ENCODE data around the gene SLX4IP.
A peak's percentile ranks its signal among the peaks of the same experiment; 100 is the strongest.

SLX4IP gene

GRCh38 chr20:10497283-10497682 lies 62.2 kb downstream of the SLX4IP start:
- no peak for DNase-seq (ENCODE audit: low read depth)

- no peak for DNase-seq (ENCODE audit: low read depth)
These were observed 62.7 kb downstream of the SLX4IP start for GRCh38 chr20:10497791-10498190.

- DNase-seq (ENCODE audit: low read depth): no peak
These were observed 63.1 kb downstream of the SLX4IP start for GRCh38 chr20:10498200-10498599.

GRCh38 chr20:10501402-10501801 lies 66.3 kb downstream of the SLX4IP start:
- DNase-seq (ENCODE audit: low read depth): no peak

GRCh38 chr20:10502098-10502526 lies 67.0 kb downstream of the SLX4IP start:
- DNase-seq (ENCODE audit: low read depth): peak; percentile 8

- no peak for DNase-seq (ENCODE audit: low read depth)
These were observed 69.5 kb downstream of the SLX4IP start for GRCh38 chr20:10504608-10504993.

- DNase-seq (ENCODE audit: low read depth): no peak
These were observed 70.1 kb downstream of the SLX4IP start for GRCh38 chr20:10504994-10505730.

- no peak for DNase-seq (ENCODE audit: low read depth)
These were observed 70.7 kb downstream of the SLX4IP start for GRCh38 chr20:10505827-10506226.

GRCh38 chr20:10507052-10507451 lies 71.9 kb downstream of the SLX4IP start:
- no peak for DNase-seq (ENCODE audit: low read depth)

- DNase-seq (ENCODE audit: low read depth): no peak
These were observed 73.0 kb downstream of the SLX4IP start for GRCh38 chr20:10508060-10508459.

GRCh38 chr20:10508468-10509251 lies 73.6 kb downstream of the SLX4IP start:
- DNase-seq (ENCODE audit: low read depth): no peak

GRCh38 chr20:10509376-10509775 lies 74.3 kb downstream of the SLX4IP start:
- no peak for DNase-seq (ENCODE audit: low read depth)

GRCh38 chr20:10510216-10510615 lies 75.1 kb downstream of the SLX4IP start:
- DNase-seq (ENCODE audit: low read depth): no peak

- no peak for DNase-seq (ENCODE audit: low read depth)
These were observed 76.0 kb downstream of the SLX4IP start for GRCh38 chr20:10511170-10511508.

GRCh38 chr20:10511509-10512251 lies 76.6 kb downstream of the SLX4IP start:
- DNase-seq (ENCODE audit: low read depth): peak; percentile 63

- no peak for DNase-seq (ENCODE audit: low read depth)
These were observed 78.0 kb downstream of the SLX4IP start for GRCh38 chr20:10513061-10513460.

- DNase-seq (ENCODE audit: low read depth): no peak
These were observed 78.9 kb downstream of the SLX4IP start for GRCh38 chr20:10513931-10514575.

- DNase-seq (ENCODE audit: low read depth): no peak
These were observed 81.4 kb downstream of the SLX4IP start for GRCh38 chr20:10516529-10516928.

GRCh38 chr20:10519361-10520046 lies 84.4 kb downstream of the SLX4IP start:
- no peak for DNase-seq (ENCODE audit: low read depth)

GRCh38 chr20:10520528-10520927 lies 85.4 kb downstream of the SLX4IP start:
- no peak for DNase-seq (ENCODE audit: low read depth)

GRCh38 chr20:10521068-10521831 lies 86.1 kb downstream of the SLX4IP start:
- DNase-seq (ENCODE audit: low read depth): no peak

All from activated T-cell treated with anti-CD3 and anti-CD28 coated beads for 24 hours (primary cell).